ENCODE measurements around the gene GASK1A.

DNA sequence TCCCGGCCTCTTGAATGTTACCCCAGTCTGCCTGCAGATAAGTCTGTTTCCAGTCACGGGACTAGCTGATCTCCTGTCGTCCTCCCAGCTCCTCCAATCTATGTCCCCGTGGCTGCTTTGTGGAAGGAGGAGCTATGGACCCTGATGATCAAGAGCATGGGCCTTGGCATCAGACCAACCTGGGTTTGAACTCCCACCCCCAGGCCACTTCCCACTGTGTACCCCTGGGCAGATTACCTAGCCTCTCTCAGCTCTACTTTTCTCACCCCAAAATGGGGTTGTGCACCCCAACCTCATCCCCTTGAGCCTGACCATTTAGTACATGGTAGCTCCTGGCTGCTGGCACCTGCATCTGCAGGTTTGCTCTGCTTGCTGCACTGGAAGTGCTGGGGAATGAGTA, 55.8 kb downstream of the GASK1A start:
- no peak for TF ChIP-seq EZH2 (IDR thresholded peaks at IDR 0.05; ENCODE audit: low read depth)
- TF ChIP-seq, protein P1, sequence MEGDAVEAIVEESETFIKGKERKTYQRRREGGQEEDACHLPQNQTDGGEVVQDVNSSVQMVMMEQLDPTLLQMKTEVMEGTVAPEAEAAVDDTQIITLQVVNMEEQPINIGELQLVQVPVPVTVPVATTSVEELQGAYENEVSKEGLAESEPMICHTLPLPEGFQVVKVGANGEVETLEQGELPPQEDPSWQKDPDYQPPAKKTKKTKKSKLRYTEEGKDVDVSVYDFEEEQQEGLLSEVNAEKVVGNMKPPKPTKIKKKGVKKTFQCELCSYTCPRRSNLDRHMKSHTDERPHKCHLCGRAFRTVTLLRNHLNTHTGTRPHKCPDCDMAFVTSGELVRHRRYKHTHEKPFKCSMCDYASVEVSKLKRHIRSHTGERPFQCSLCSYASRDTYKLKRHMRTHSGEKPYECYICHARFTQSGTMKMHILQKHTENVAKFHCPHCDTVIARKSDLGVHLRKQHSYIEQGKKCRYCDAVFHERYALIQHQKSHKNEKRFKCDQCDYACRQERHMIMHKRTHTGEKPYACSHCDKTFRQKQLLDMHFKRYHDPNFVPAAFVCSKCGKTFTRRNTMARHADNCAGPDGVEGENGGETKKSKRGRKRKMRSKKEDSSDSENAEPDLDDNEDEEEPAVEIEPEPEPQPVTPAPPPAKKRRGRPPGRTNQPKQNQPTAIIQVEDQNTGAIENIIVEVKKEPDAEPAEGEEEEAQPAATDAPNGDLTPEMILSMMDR (conservative IDR thresholded peaks at IDR 0.05) = no peak

All from PC-9 (cell line).